Chondrocyte (in vitro differentiated cells): ENCODE results near the gene CCHCR1. TPM values are rescaled to one million over a fixed set of nuclear protein-coding genes. Genes with fewer than 3 reads are reported as not detected.

Source experiments
- DNase-seq: peaks from one replicate; pipeline ENCODE4 v3.0.0; 2021; ENCODE audit warnings: mixed read lengths, low spot score
- H3K27ac Mint-ChIP-seq: one replicate; pipeline ENCODE4 v1.8.0; 2021; ENCODE audit warnings: mild to moderate bottlenecking, moderate library complexity, mixed read lengths; ENCODE audit not compliant: unreplicated experiment
- H3K27me3 Mint-ChIP-seq: 2 replicates; pipeline ENCODE4 v1.8.0; 2021; ENCODE audit warnings: low read depth, mixed read lengths
- H3K36me3 Mint-ChIP-seq: 2 replicates; pipeline ENCODE4 v1.8.0; 2021; ENCODE audit warnings: low read depth, mixed read lengths
- H3K4me1 Mint-ChIP-seq: 2 replicates; pipeline ENCODE4 v1.8.0; 2021; ENCODE audit warnings: low read depth, mild to moderate bottlenecking, mixed read lengths
- H3K4me3 Mint-ChIP-seq: one replicate; pipeline ENCODE4 v1.8.0; 2021; ENCODE audit warnings: mild to moderate bottlenecking, moderate library complexity, mixed read lengths; ENCODE audit not compliant: unreplicated experiment
- H3K9me3 Mint-ChIP-seq: 2 replicates; pipeline ENCODE4 v1.8.0; 2021; ENCODE audit warnings: low read depth, mixed read lengths
- CTCF ChIP-seq: fragments of 200-600 bp; sonication (generic); IDR thresholded peaks from 2 replicates; pipeline ENCODE4 v1.5.0; 2021; ENCODE audit warnings: antibody characterized with exemption, mild to moderate bottlenecking, moderate library complexity
- total RNA-seq: library from RNA; stranded (reverse); gene quantifications from 3 replicates; pipeline ENCODE4 v1.2.1, GENCODE V29; 2021

Gene CCHCR1
- total RNA-seq, 1 donor from 2014 or later: 13.4 TPM

- Mint-ChIP-seq H3K27ac (no peak overlapping the region), H3K4me3 (no peak overlapping the region), H3K9me3 (no peaks in the 10 kb centered on the region), H3K27me3 (no peaks in the 10 kb centered on the region), H3K4me1 (peaks cover 14% of the 10 kb centered on the region), H3K36me3 (no peaks in the 10 kb centered on the region)
- no peak for TF ChIP-seq CTCF
- DNase-seq: no peak
These were observed 20.8 kb upstream of the CCHCR1 start for GRCh38 chr6:31178143-31179041.

GRCh38 chr6:31175971-31176370, 18.4 kb upstream of the CCHCR1 start:
- no peaks in the 10 kb centered on the region for H3K36me3 Mint-ChIP-seq
- no peaks in the 10 kb centered on the region for H3K9me3 Mint-ChIP-seq
- DNase-seq: no peak
- H3K27me3 Mint-ChIP-seq: no peaks in the 10 kb centered on the region
- peaks cover 14% of the 10 kb centered on the region for H3K4me1 Mint-ChIP-seq
- H3K4me3 Mint-ChIP-seq: no peak overlapping the region
- no peak for TF ChIP-seq CTCF
- H3K27ac Mint-ChIP-seq: no peak overlapping the region

- no peaks in the 10 kb centered on the region for H3K36me3 Mint-ChIP-seq
- no peaks in the 10 kb centered on the region for H3K27me3 Mint-ChIP-seq
- no peak for TF ChIP-seq CTCF
- no peak for DNase-seq
- H3K27ac Mint-ChIP-seq: no peak overlapping the region
- H3K9me3 Mint-ChIP-seq: no peaks in the 10 kb centered on the region
- peaks cover 14% of the 10 kb centered on the region for H3K4me1 Mint-ChIP-seq
- H3K4me3 Mint-ChIP-seq: no peak overlapping the region
These were observed 16.8 kb upstream of the CCHCR1 start for GRCh38 chr6:31174378-31174777.

GRCh38 chr6:31173406-31173805, 15.8 kb upstream of the CCHCR1 start:
- Mint-ChIP-seq H3K27ac (no peak overlapping the region), H3K9me3 (no peaks in the 10 kb centered on the region), H3K36me3 (no peaks in the 10 kb centered on the region), H3K4me1 (peaks cover 6% of the 10 kb centered on the region), H3K27me3 (no peaks in the 10 kb centered on the region), H3K4me3 (no peak overlapping the region)
- no peak for DNase-seq
- TF ChIP-seq CTCF: no peak

- Mint-ChIP-seq H3K4me1 (peaks cover 6% of the 10 kb centered on the region), H3K36me3 (no peaks in the 10 kb centered on the region), H3K9me3 (no peaks in the 10 kb centered on the region), H3K27me3 (no peaks in the 10 kb centered on the region), H3K27ac (no peak overlapping the region), H3K4me3 (no peak overlapping the region)
- DNase-seq: no peak
- no peak for TF ChIP-seq CTCF
These were observed 15.4 kb upstream of the CCHCR1 start for GRCh38 chr6:31172973-31173384.
